Spleen (tissue), 7 donors: Measurements from ENCODE around the gene ABCG4.

Source experiments
- POLR2AphosphoS5 ChIP-seq, 3 donors: sonication (generic); formaldehyde crosslinking; IDR thresholded peaks; one replicate each; pipeline ENCODE4 v1.5.1; 2017; ENCODE audit warnings: antibody characterized with exemption in 3 of 3
- TF ChIP-seq, protein P1 (sequence below), 11 experiments: fragments of 200-600 bp in 7 of 11; fragments of 450-650 bp in 4 of 11; sonication (generic) in 4 of 11; IDR thresholded peaks in 8 of 11; conservative IDR thresholded peaks in 3 of 11; 1 replicate in 7 of 11; 2 replicates in 4 of 11; pipeline versions ENCODE4 v1.4.0 to v1.8.0; 2016 to 2021; ENCODE audit warnings: antibody characterized with exemption in 11 of 11, inconsistent platforms in 4 of 11, mild to moderate bottlenecking in 1 of 11
- donor health status: DM: no; HTN: no; CAD: no; lungs with moderate emphysema.
- donor health status: DM: no; HTN: no; CAD: no.
- donor health status: DM: no; HTN: no; CAD: no.

DNA sequence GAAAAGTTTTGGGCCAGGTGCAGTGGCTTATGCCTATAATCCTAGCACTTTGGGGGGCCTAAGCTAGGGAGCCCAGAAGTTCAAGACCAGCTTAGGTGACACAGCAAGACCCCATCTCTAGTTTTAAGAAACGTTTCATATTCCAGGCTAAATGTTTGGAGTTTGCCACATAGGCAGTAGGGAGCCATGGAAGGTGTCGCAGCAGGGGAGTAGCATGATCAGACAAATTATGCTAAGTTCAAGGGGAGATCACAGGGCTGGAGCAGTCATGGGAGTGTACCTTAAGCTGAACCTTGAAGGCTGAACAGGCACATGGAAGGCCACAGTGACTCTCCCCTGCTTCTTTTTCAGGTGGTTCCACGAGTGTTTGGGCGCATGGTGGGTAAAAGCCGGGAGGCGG, 30.5 kb downstream of the ABCG4 start:
- TF ChIP-seq, protein P1, sequence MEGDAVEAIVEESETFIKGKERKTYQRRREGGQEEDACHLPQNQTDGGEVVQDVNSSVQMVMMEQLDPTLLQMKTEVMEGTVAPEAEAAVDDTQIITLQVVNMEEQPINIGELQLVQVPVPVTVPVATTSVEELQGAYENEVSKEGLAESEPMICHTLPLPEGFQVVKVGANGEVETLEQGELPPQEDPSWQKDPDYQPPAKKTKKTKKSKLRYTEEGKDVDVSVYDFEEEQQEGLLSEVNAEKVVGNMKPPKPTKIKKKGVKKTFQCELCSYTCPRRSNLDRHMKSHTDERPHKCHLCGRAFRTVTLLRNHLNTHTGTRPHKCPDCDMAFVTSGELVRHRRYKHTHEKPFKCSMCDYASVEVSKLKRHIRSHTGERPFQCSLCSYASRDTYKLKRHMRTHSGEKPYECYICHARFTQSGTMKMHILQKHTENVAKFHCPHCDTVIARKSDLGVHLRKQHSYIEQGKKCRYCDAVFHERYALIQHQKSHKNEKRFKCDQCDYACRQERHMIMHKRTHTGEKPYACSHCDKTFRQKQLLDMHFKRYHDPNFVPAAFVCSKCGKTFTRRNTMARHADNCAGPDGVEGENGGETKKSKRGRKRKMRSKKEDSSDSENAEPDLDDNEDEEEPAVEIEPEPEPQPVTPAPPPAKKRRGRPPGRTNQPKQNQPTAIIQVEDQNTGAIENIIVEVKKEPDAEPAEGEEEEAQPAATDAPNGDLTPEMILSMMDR (IDR thresholded peaks at IDR 0.05 in 8 of 11, conservative IDR thresholded peaks at IDR 0.05 in 3 of 11) = no peak
- TF ChIP-seq POLR2AphosphoS5 (IDR thresholded peaks at IDR 0.05) = no peak
